Mesangial cell (primary cell): Measurements from ENCODE around the gene LRIT1. TPM values are rescaled to one million over a fixed set of nuclear protein-coding genes. Genes with fewer than 3 reads are reported as not detected.

Source experiments
- total RNA-seq: library from RNA; depleted of rRNA; stranded (reverse); fragments of >200 nt; gene quantifications from 2 replicates; pipeline ENCODE4 v1.2.3, GENCODE V29; 2015

The LRIT1 gene
- total RNA-seq, result not detected in 2 replicates

GRCh38 chr10:84241185-84241790, at the start of gene LRIT1:
TSS of gene LRIT1 (minus strand) at chr10:84241546. CDS start at chr10:84241439, 107 bp downstream.

GRCh38 chr10:84244651-84245270, 3.4 kb upstream of the LRIT1 start, which contains the start of gene RGR:
TSS of gene RGR (plus strand) at chr10:84245053. CDS start at chr10:84245091, 38 bp downstream.

DNA sequence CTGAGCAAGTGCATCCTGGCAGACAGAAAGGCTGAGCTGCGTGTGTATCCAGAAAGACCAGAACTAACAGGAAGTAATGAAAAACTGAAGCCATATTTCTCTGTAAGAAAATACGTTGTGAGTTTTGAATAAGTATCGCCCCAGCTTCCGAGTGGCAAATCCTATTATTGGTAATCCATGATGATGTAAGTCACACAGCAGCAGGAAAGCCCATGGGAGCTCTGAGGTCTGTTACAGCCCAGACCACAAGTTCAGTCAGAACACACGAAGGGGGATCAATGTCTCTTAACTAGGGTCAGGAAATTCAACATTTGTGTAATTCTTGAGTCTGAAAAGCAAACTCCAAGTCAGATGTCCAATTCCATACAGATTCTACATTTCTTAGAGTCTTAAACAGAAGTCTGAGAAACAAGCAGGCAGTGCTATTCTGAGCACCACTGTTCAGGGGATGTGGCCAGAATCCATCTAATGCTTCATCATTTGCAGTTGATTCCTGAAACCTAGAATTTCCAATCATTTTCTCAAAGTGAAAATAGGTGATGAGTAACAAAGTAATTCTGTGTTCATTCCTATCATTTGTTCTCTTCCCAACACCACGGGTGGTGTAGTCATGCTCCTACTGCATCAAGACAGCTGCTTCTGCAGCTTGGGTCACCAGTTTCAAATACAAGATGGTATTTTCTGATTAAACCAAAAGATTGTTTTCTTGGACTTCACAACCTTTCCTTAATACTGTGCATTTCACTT, 15.7 kb downstream of the LRIT1 start, which contains the start of gene LRIT2:
Gene LRIT2, minus strand, starts transcription at position 118 of the 747 bp plus-strand sequence. Its CDS starts 24 bp downstream, at position 94.

GRCh38 chr10:84194424-84195043, 46.8 kb downstream of the LRIT1 start, which contains the start of gene CDHR1:
TSS of gene CDHR1 (plus strand) at chr10:84194537. CDS start at chr10:84194761, 224 bp downstream.

Other genes starting within 250 kb of the LRIT1 start
- gene GHITM, start 102.0 kb downstream of the LRIT1 start, total RNA-seq, result 73.8 and 127 TPM in 2 replicates
- 1.1 TPM in 1 of 2 replicates, not detected in the other for gene GPR15LG, start 67.7 kb downstream of the LRIT1 start, total RNA-seq
- 12.7 and 39.0 TPM in 2 replicates for gene CDHR1, start 47.0 kb downstream of the LRIT1 start, total RNA-seq
- gene LRIT2, start 16.0 kb downstream of the LRIT1 start, total RNA-seq, result not detected in 2 replicates
- not detected in 2 replicates for gene RGR, start 3.5 kb upstream of the LRIT1 start, total RNA-seq
- gene CCSER2, start 87.0 kb upstream of the LRIT1 start, total RNA-seq, result 12.7 and 12.9 TPM in 2 replicates